HG03521 (cell line): Measurements from ENCODE around the gene CASKIN2.
"Not testable (repeated sequence)": the region's sequence is repeated elsewhere in the genome, so short reads cannot be mapped to it uniquely, and the experiment has no call there.

ENCODE experiments used
- ATAC-seq: cut with Tn5 transposase; IDR thresholded peaks from one replicate; pipeline ENCODE4 v1.9.1; 2021; ENCODE audit warnings: mild to moderate bottlenecking, moderate library complexity; ENCODE audit not compliant: unreplicated experiment

CASKIN2 gene

DNA sequence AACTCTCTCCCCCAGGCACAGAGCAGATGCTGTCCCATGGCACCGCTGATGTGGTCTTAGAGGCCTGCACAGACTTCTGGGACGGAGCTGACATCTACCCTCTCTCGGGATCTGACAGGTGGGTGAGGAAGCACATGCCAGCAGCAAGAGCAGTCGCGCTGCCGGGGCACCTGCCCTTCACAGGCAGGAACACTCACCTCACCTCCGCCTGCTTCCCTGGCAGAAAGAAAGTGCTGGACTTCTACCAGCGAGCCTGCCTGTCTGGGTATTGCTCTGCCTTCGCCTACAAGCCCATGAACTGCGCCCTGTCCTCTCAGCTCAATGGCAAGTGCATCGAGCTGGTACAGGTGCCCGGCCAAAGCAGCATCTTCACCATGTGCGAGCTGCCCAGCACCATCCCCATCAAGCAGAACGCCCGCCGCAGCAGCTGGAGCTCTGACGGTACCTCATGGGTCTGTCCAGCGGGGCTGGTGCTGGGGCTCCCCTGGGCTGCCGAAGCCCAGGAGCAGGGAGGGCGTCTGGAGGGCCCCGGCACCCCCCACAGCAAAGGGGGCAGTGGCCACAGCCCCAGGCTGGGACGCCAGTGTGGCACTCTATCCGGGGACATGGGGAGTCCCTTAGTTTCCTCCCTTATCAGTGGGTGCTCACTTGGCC, 21.7 kb downstream of the CASKIN2 start:
- no peak for ATAC-seq

GRCh38 chr17:75492555-75493168, 22.7 kb downstream of the CASKIN2 start:
- ATAC-seq: no peak

GRCh38 chr17:75491680-75492079, 23.7 kb downstream of the CASKIN2 start:
- ATAC-seq: no peak

DNA sequence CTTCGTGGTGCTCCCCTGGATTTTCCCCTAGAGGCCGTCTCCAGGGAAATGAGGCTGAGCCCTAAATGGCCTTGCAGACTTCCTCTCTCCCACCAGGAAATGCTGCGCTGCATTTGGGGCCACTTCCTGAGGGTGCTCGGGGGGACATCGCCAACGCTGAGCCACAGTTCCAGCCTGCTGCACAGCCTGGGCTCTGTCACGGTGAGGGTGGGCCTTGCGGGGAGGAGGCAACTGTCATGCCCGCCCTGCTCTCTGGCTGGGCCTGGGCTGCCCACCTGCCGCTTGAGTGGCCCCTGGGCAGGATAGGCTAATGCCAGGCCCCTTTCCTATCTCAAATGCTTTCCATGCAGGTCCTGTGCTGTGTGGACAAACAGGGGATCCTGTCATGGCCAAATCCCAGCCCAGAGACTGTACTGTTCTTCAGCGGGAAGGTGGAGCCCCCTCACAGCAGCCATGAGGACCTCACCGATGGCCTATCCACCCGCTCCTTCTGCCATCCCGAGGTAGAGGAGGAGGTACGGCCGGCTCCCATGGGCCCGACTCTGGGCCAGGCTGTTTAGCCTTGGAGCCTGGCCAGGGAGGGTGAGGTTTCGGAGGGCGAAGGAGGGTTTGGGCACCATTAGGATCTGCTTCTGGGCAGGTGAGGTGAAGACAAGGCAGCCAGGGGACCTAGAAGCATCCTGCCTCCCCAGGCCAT, 24.2 kb downstream of the CASKIN2 start:
- ATAC-seq: no peak

DNA sequence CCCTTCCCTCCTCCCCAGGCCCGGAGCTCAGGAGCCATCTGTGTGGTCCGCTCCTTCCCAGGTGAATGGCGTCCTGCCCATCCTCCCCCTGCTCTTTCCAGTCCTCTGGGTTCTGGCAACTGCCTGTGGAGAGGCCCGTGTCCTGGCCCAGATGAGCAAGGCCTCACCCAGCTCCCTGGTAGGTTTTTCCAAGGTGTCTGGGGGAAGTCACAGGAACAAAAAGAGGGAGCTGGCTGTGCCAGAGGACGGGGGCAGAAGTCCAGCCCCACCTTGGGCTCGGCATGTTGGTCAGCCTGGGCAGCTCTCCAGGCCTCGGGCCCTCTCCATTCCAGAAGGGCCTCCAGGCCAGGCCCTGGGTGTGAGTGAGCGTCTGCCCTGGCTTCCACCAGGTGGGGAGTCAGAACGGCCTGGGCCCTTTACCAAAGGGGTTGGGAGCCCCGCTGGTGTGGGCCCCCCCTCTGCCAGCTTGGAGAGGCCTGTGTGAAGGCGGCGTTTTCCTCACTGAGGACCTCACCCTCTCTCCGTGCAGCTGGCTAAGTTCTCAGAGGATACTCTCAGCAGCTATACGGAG, 25.1 kb downstream of the CASKIN2 start:
- ATAC-seq: no peak

DNA sequence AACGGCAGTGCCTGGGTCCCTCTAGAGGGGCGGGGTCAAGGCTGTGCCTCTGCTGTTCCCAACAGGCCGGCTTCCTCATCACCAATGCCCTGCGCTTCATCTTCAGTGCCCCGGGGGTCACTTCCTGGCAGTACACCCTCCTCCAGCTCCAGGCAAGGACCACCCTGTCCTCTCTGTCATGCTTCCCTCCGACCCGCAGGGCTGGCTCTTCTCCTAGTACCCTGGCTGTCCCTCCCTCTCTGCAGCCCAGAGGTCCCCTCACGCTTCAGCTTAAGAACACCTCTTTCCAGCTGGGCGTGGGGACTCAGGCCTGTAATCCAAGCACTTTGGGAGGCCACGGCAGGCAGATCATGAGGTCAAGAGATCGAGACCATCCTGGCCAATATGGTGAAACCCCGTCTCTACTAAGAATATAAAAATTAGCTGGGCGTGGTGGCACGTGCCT, 25.8 kb downstream of the CASKIN2 start:
- no peak for ATAC-seq

DNA sequence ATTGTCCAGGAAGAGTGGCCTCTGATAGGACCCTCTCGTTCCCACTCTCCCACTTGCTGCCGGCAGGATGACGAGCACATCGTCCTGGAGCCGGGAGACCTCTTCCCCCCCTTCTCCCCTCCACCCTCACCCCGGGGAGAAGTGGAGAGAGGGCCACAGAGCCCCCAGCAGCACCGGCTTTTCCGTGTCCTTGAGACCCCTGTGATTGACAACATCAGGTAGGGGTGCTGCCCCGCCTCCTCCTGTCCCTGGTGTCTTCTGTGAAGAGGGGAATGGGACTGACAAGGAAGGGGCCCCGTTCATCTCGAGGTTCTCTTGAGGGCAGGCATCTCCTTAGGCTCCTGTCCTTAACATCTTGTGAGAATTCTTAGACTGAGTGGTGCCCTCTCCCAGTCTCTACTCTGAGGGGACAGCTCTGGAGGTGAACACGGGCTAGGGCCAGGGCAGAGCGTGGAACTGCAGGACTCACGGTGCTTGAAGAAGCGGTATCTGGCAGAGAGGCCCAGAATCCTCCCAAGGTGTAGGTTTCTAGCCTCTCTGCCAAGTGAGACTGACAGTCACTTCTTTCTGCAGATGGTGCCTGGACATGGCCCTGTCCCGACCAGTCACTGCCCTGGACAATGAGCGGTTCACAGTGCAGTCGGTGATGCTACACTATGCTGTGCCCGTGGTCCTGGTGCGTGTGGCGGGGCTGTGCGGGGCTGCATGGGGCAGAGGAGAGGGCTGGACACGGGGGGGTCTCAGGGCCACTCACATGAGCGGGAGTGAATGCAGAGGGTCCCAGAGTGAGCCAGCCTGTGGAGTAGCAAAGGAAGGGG, 26.4 kb downstream of the CASKIN2 start:
- no peak for ATAC-seq

- no peak for ATAC-seq
These were observed 27.8 kb downstream of the CASKIN2 start for GRCh38 chr17:75487351-75488070.

- ATAC-seq: no peak
These were observed 28.4 kb downstream of the CASKIN2 start for GRCh38 chr17:75486951-75487350.

- no peak for ATAC-seq
These were observed 29.2 kb downstream of the CASKIN2 start for GRCh38 chr17:75486151-75486550.

- no peak for ATAC-seq
These were observed 29.6 kb downstream of the CASKIN2 start for GRCh38 chr17:75485688-75486087.

DNA sequence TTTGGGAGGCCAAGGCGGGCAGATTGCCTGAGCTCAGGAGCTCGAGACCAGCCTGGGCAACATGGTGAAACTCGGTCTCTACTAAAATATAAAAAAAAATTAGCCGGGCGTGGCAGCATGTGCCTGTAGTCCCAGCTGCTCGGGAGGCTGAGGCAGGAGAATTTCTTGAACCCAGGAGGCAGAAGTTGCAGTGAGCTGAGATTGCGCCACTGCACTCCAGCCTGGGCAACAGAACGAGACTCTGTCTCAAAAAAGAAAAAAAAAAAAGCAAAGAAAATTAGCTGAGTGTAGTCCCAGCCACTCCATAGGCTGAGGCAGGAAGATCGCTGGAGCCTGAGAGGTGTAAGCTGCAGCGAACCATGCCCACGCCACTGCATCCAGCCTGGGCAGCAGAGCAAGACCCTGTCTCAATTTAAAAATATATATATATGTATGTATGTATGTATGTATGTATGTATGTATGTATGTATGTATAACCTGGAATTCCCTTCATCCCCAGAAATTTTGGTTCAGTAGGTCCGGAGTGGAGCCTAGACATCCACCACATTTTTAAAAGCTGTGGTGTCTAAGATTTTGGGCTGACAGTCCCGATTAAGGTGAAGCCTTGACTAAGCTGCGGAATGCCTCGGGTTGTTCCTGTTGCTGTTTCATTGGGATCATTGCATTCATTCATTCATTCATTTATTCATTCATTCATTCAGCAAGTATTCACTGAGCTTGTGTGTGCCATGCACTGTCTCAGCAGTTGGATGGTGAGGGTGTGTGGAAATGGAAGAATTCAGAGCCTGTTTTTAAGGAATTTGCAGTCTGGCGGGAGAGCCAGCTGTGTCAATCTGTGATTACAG, 33.0 kb downstream of the CASKIN2 start:
- no peak for ATAC-seq

DNA sequence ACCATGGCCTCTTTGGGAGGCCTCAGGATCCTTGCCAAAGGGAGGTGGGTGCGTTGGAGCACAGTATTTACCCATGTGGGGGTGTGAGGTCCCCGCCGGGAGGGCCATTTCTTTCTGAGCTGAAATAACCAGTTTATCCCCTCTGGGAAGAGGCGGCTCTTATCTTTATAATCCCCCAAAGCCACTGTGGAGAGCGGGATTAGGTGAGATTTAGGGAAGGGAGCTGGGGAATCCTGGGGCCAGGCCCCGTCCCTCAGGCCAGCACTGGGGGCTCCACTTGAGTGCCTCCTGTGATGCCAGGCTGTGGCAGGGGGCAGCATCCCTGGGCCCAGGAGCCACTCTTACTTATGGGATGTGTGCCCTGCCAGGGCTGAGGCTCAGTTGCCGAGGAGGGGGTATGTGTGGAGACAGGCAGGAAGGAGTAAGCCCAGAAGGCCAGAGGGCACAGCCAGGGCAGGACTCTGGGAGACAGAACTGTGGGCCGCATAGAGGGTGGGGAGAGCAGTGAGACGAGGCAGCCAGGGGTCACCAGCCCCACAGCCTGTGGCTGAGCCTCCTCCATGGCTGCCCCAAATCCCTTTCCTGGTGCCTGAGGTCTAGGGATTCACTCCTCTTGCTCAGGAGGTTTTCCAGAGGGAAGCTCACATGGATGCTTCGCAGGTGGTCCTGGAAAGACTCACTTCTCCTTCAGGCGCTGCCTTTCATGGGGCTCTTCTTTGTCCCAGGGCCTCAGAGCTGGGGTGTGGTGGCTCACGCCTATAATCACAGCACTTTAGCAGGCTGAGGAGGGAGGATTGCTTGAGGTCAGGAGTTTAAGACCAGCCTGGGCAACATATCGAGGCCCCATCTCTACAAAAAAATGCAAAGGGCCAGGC, 33.9 kb downstream of the CASKIN2 start:
- no peak for ATAC-seq

DNA sequence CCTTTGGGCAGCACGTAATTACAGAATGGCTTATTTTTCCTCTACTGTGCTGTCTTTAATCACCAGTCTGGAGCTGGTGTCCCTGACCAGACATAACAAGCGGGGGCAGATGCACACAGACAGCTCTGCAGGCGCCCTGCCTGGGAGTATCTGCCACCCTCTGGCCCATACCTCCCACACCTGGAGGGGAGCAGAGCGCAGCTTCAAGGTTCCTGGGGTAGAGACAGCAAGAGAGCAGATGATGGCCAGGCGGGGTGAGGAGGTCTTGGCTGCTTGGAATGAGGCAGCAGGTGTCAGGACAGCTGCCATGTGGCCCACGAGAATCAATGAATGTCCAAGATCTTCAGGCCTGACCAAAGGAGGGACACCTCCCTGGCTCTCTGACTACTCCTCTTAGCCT, 35.1 kb downstream of the CASKIN2 start:
- no peak for ATAC-seq

DNA sequence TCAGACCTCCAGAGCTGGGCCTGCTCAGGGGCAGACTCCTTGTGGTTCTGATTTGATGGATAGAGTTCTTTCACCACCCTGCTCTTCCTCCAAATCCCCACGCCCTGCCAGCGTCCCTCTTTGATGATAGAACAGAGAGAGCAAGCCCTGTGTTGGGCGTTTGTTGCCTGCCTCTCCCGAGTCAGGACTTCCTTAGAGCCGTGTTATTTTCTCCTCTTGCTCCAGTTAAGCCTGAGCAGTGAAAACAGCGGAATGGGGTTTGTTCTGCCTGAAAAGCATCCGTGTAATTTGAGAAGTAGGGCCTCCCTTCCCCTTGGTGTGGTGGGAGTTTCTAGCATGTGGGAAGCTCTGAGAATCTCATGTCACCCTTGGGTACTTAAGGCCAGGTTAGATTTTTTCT, 36.8 kb downstream of the CASKIN2 start:
- no peak for ATAC-seq

GRCh38 chr17:75477490-75477862, 37.9 kb downstream of the CASKIN2 start:
- not testable (repeated sequence) for ATAC-seq

DNA sequence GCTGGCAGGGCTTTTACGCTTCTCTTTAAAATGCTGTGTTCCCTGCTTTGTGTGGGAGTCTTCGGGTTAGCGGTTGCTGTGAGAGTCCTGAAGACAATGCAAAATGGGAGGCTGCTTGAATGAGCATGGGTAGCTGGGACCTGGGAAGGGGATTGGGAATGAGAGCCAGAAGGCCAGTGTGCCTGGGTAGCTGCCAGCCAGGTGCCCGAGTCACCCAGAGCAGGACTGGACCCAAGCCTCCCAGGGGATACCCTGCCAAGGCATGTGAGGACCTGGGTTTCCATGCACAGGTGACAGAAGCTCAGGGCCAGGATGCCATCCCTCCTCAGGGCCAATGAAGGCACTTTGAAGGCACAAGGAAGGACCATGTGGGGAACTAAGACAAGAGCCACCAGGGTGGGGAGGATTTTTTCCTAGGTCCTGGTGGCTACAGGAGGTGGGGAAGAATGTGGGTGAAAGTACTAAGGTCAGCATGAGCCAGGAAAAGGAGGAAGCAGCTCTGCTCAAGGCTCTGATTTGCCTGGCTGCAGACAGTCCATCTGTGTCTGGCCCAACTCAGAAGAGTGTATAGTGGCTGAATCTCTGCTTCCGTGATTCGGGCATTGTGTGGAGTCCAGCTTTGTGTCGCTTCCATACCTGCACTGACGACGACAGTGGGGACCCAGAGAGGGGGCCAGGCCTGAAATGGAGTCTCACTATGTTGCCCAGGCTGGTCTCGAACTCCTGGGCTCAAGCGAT, 38.4 kb downstream of the CASKIN2 start:
- ATAC-seq: no peak

- no peak for ATAC-seq
These were observed 39.1 kb downstream of the CASKIN2 start for GRCh38 chr17:75476271-75476671.
